Gastrocnemius medialis (tissue), 4 donors: ENCODE data around the gene SLC22A6. TPM values are rescaled to one million over a fixed set of nuclear protein-coding genes. Genes with fewer than 3 reads are reported as not detected.
A peak's percentile ranks its signal among the peaks of the same experiment; 100 is the strongest.

Experiments used
- ATAC-seq, 2 donors: fragments of 150-250 bp; one replicate each; pipeline ENCODE4 v1.9.1; 2016
- DNase-seq, 2 donors: peaks; one replicate each; pipeline ENCODE4 v3.0.0-alpha.2; 2019
- H3K27ac ChIP-seq, 4 donors: fragments of 200-600 bp; sonication (generic); 1 replicate in 1 of 4; 2 replicates in 3 of 4; pipeline ENCODE4 v1.5.1; 2016 to 2018; ENCODE audit warnings: mild to moderate bottlenecking in 2 of 4, moderate library complexity in 1 of 4
- H3K27me3 ChIP-seq, 3 donors: fragments of 200-600 bp; sonication (generic) in 2 of 3; 1 replicate in 1 of 3; 2 replicates in 2 of 3; pipeline versions ENCODE4 v1.5.1 to v1.6.0; 2016 to 2019; ENCODE audit warnings: mild to moderate bottlenecking in 1 of 3, moderate library complexity in 1 of 3
- H3K36me3 ChIP-seq, 2 donors: fragments of 200-600 bp; sonication (generic) in 1 of 2; one replicate each; pipeline ENCODE4 v1.5.1; 2017 to 2018
- H3K4me1 ChIP-seq, 2 donors: fragments of 200-600 bp; sonication (generic) in 1 of 2; one replicate each; pipeline ENCODE4 v1.5.1; 2016 to 2017; ENCODE audit warnings: mild to moderate bottlenecking in 2 of 2
- H3K4me3 ChIP-seq, 4 donors: fragments of 200-600 bp; sonication (generic) in 3 of 4; 1 replicate in 1 of 4; 2 replicates in 3 of 4; pipeline ENCODE4 v1.5.1; 2016 to 2019; ENCODE audit warnings: mild to moderate bottlenecking in 2 of 4
- H3K9me3 ChIP-seq, 3 donors: fragments of 200-600 bp; sonication (generic) in 2 of 3; 1 replicate in 1 of 3; 2 replicates in 2 of 3; pipeline ENCODE4 v1.5.1; 2016 to 2019
- POLR2A ChIP-seq, 2 donors: fragments of 450-650 bp; IDR thresholded peaks; one replicate each; pipeline ENCODE4 v1.6.1; 2017; ENCODE audit warnings: antibody characterized with exemption in 2 of 2, mild to moderate bottlenecking in 2 of 2, moderate library complexity in 2 of 2
- in situ Hi-C, 4 donors: fragments of 200-750 bp; cut with MboI; loops; one replicate each; pipeline versions ENCODE4 v1.15.0 to v1.8.0; 2017; ENCODE audit warnings: low sequenced_read_pairs in 4 of 4
- intact Hi-C: fragments of 100-400 bp; cut with DNase I; formaldehyde crosslinking; loops from one replicate; pipeline ENCODE4 v1.15.1; 2023; ENCODE audit warnings: low total_unique reads
- total RNA-seq, 4 donors: library from RNA; depleted of rRNA; stranded (reverse); fragments of >200 nt; gene quantifications; one replicate each; pipeline versions ENCODE4 v1.1.0 to v1.2.3, GENCODE V29; 2016
- TF ChIP-seq, protein P1 (sequence below), 5 experiments: fragments of 450-650 bp in 3 of 5; fragments of 200-600 bp in 2 of 5; sonication (generic) in 2 of 5; IDR thresholded peaks in 4 of 5; conservative IDR thresholded peaks in 1 of 5; 1 replicate in 4 of 5; 2 replicates in 1 of 5; pipeline ENCODE4 v1.5.1; 2016 to 2019; ENCODE audit warnings: antibody characterized with exemption in 5 of 5, mild to moderate bottlenecking in 3 of 5, moderate library complexity in 3 of 5

The SLC22A6 gene, protein sequence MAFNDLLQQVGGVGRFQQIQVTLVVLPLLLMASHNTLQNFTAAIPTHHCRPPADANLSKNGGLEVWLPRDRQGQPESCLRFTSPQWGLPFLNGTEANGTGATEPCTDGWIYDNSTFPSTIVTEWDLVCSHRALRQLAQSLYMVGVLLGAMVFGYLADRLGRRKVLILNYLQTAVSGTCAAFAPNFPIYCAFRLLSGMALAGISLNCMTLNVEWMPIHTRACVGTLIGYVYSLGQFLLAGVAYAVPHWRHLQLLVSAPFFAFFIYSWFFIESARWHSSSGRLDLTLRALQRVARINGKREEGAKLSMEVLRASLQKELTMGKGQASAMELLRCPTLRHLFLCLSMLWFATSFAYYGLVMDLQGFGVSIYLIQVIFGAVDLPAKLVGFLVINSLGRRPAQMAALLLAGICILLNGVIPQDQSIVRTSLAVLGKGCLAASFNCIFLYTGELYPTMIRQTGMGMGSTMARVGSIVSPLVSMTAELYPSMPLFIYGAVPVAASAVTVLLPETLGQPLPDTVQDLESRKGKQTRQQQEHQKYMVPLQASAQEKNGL
- total RNA-seq = not detected

DNA sequence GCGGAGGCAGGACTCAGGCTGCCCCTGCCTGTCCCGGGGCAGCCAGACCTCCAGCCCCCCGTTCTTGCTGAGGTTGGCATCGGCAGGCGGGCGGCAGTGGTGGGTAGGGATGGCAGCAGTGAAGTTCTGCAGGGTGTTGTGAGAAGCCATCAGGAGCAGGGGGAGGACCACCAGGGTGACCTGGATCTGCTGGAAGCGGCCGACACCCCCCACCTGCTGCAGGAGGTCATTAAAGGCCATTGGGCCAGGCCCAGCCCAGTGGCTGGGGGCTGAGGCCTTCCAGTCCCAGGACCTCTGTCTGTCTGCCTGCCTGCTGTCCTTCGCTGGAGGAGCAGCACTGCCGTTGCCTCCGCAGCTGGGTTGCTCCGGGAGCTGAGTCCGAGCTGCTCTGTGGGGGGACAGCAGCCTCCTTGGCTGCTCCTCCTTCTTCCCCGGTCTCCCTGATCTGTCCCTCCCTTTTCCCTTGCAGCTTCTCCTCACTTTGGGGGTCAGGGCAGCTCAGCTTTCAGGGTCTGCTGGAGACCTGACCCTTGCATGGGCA, at the start of gene SLC22A6:
TSS of gene SLC22A6 (minus strand) at position 517 of the 541 bp plus-strand sequence. CDS start at position 240, 277 bp downstream.
- Histone ChIP-seq H3K27ac (no peak within 1 kb of the TSS), H3K27me3 (no peaks in the 10 kb centered on the region), H3K4me1 (no peaks in the 10 kb centered on the region), H3K4me3 (no peak within 1 kb of the TSS), H3K36me3 (no peaks in the 10 kb centered on the region), H3K9me3 (no peaks in the 10 kb centered on the region)
- intact Hi-C loops (no loop called here), in situ Hi-C loops (no loop called here)
- no peak for DNase-seq
- TF ChIP-seq, protein P1, sequence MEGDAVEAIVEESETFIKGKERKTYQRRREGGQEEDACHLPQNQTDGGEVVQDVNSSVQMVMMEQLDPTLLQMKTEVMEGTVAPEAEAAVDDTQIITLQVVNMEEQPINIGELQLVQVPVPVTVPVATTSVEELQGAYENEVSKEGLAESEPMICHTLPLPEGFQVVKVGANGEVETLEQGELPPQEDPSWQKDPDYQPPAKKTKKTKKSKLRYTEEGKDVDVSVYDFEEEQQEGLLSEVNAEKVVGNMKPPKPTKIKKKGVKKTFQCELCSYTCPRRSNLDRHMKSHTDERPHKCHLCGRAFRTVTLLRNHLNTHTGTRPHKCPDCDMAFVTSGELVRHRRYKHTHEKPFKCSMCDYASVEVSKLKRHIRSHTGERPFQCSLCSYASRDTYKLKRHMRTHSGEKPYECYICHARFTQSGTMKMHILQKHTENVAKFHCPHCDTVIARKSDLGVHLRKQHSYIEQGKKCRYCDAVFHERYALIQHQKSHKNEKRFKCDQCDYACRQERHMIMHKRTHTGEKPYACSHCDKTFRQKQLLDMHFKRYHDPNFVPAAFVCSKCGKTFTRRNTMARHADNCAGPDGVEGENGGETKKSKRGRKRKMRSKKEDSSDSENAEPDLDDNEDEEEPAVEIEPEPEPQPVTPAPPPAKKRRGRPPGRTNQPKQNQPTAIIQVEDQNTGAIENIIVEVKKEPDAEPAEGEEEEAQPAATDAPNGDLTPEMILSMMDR (IDR thresholded peaks at IDR 0.05 in 4 of 5, conservative IDR thresholded peaks at IDR 0.05 in 1 of 5) = no peak
- TF ChIP-seq POLR2A (IDR thresholded peaks at IDR 0.05) = no peak
- no peak for ATAC-seq

DNA sequence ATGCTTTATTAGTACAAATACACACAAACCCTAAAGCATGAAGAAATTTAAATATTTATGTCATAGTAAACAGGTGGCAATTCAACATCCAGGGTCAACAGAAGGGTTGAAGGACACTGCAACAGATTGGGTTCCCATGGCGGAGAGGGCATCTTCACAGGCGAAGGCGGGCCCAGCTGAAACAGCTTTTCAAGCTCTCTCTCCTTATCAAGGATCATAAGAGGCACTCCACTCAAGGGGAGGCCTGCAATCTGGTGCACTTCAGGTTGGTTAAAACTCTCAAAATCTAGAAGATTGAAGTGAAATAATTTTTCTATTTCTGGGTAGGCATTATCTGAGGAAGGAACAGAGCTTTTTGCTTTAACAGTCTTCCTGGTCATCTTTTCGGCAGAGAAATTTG, 47.7 kb upstream of the SLC22A6 start:
- Histone ChIP-seq H3K4me1 (no peaks in the 10 kb centered on the region), H3K9me3 (no peaks in the 10 kb centered on the region), H3K36me3 (no peaks in the 10 kb centered on the region), H3K27ac (no peak overlapping the region), H3K4me3 (no peak overlapping the region), H3K27me3 (no peaks in the 10 kb centered on the region)
- no peak for DNase-seq
- TF ChIP-seq, protein P1 (IDR thresholded peaks at IDR 0.05 in 4 of 5, conservative IDR thresholded peaks at IDR 0.05 in 1 of 5) = no peak
- TF ChIP-seq POLR2A (IDR thresholded peaks at IDR 0.05) = no peak
- in situ Hi-C loops = no loop called here
- no peak for ATAC-seq
- intact Hi-C loops = no loop called here

DNA sequence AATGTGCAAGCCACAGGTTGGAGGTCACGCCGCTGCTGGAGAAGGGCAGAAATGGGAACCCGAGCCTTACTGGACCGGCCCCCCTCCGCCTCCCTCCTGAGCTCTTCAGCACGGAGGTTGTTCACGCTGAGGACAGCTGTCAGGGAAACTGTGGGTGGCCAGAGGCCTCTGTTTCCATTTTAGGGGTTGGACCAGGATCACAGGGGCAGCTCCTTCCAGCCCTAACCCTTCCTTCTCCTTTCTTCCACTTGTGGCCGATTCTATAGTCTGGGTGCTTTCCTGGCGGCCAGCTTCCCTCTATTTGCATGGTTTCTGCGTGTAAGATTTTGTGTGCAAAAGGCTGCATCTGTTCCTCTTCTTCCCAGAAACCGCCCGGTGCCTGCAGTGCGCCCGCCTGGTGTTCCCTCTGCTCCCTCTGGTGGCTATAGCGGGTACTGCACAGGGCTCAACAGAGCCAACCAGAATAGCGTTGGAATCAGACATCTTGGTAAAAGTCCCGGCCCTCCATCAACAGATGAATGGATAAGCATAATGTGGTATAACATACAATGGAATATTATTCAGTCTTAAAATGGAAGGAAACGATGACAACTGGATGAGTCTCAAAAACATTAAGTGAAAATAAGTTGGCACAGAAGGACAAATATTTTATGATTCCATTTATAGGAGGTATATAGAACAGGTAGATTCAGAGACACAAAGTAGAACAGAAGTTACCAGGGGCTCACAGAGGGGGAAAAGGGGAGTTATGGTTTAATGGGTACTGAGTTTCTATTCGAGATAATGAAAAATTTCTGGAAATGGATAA, 39.3 kb upstream of the SLC22A6 start:
- Histone ChIP-seq H3K36me3 (no peaks in the 10 kb centered on the region), H3K4me3 (no peak overlapping the region), H3K27ac (no peak overlapping the region), H3K4me1 (peaks cover 0 to 7% of the 10 kb centered on the region in 2 donors), H3K27me3 (peaks cover 0 to 9% (median 8%) of the 10 kb centered on the region in 3 donors), H3K9me3 (no peaks in the 10 kb centered on the region)
- in situ Hi-C loops = loop anchor here (5.0 kb wide), 1 partner anchor 117 kb away; no protein-coding TSS in a partner anchor
- peak; percentile 84 to 87 for ATAC-seq
- intact Hi-C loops = loop anchor here (1.0 kb wide), 1 partner anchor 118 kb away; no protein-coding TSS in a partner anchor
- TF ChIP-seq, protein P1 (IDR thresholded peaks at IDR 0.05 in 4 of 5, conservative IDR thresholded peaks at IDR 0.05 in 1 of 5) = peak; percentile 95 to 100 (median 98)
- TF ChIP-seq POLR2A (IDR thresholded peaks at IDR 0.05) = no peak
- DNase-seq = peak; percentile 59 to 70

DNA sequence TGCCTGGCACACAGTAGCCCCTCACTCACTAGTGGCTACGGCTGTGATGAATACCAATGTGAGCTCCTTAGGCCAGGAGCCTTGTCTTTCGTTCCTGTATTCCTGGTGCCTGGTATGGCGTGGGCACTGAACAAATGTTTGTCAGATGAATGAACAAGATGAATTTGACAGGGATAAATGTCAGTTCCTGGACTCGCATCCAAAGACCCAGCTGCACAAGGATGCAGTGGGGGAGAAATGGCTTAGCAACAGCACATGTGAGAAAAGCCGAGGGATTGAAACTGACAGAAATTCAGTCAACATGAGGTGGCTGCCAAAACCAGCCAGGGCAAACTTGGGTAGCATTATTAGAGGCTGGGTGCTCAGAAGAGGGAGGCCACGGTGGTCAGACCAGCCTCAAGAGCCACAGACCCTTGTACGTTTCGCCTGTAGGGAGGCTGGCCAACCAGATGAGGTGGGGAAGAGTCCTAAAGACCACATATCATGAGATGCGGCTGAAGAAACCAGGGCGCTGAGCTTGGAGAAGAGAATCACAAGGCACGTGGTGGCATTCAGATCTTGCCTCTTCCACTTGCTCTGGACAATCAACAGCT, 38.6 kb upstream of the SLC22A6 start:
- Histone ChIP-seq H3K27ac (no peak overlapping the region), H3K27me3 (peaks cover 0 to 9% (median 8%) of the 10 kb centered on the region in 3 donors), H3K4me1 (peaks cover 0 to 7% of the 10 kb centered on the region in 2 donors), H3K9me3 (no peaks in the 10 kb centered on the region), H3K4me3 (no peak overlapping the region), H3K36me3 (no peaks in the 10 kb centered on the region)
- intact Hi-C loops (no loop called here), in situ Hi-C loops (loop anchor here (5.0 kb wide), 1 partner anchor 116 kb away; no protein-coding TSS in a partner anchor)
- ATAC-seq (peak in 1 of 2 donors; percentile 25), DNase-seq (no peak)
- TF ChIP-seq POLR2A (IDR thresholded peaks at IDR 0.05) = no peak
- TF ChIP-seq, protein P1 (IDR thresholded peaks at IDR 0.05 in 4 of 5, conservative IDR thresholded peaks at IDR 0.05 in 1 of 5) = no peak
